HCT116 (cell line): ENCODE results near the gene SLC9A7. TPM values are rescaled to one million over a fixed set of nuclear protein-coding genes. Genes with fewer than 3 reads are reported as not detected.

Experiments used
- ATAC-seq: fragments of 200-7000 bp; cut with Tn5 transposase; 2 replicates; pipeline ENCODE4 v1.9.1; 2020; ENCODE audit warnings: mild to moderate bottlenecking, moderate library complexity
- BruUV-seq: library from RNA; stranded (reverse); fragments of 400-500 nt; replicated peaks from 2 replicates; lab custom pipeline; 2021; lab: Mats Ljungman, UMichigan
- CTCF ChIA-PET: fragments of 300-600 bp; sonication (Branson Sonifier 250); formaldehyde crosslinking; loops from one replicate; lab custom pipeline; 2021; ENCODE audit warnings: antibody characterized with exemption; lab: Charles Lee
- POLR2A ChIA-PET: fragments of 300-600, 350-600 bp; sonication (Branson Sonifier 250); formaldehyde crosslinking; loops from one replicate; lab custom pipeline; 2021; ENCODE audit warnings: antibody characterized with exemption; lab: Charles Lee
- RAD21 ChIA-PET, 2 experiments: fragments of 300-600 bp; sonication (Branson Sonifier 250); formaldehyde crosslinking; loops; one replicate each; lab custom pipeline; 2023; ENCODE audit warnings: low total read pairs in 2 of 2; ENCODE audit not compliant: uncharacterized antibody in 2 of 2, unreplicated experiment in 2 of 2, low non-redundant PET in 1 of 2; lab: Charles Lee
- DNase-seq: peaks from one replicate; pipeline ENCODE4 v3.0.0-alpha.2; 2010; ENCODE audit warnings: low read depth, low spot score
- H2AFZ ChIP-seq: fragments of 200-600 bp; shearing (Covaris generic), sonication (generic); 2 replicates; pipeline ENCODE4 v1.6.1; 2017; ENCODE audit warnings: low read depth, mixed run types, mixed read lengths, antibody characterized with exemption, low read length; ENCODE audit not compliant: poor library complexity, severe bottlenecking
- H3K27ac ChIP-seq: 2 replicates; pipeline ENCODE4 v1.5.1; 2012; ENCODE audit warnings: low read depth, low read length
- H3K27me3 ChIP-seq: fragments of 200-600 bp; sonication (generic); 2 replicates; pipeline ENCODE4 v1.6.1; 2016; ENCODE audit warnings: mixed run types, low read length, mixed read lengths; ENCODE audit not compliant: insufficient read depth
- H3K36me3 ChIP-seq, 2 experiments: fragments of 200-500 bp in 1 of 2; fragments of 200-600 bp in 1 of 2; sonication (Bioruptor generic) in 1 of 2; sonication (generic) in 1 of 2; 2 replicates each; pipeline versions ENCODE4 v1.5.1 to v1.6.1; 2014 to 2016; ENCODE audit warnings: low read length in 2 of 2, inconsistent platforms in 1 of 2, mixed read lengths in 1 of 2, mixed run types in 1 of 2; ENCODE audit not compliant: insufficient read depth in 2 of 2, control insufficient read depth in 1 of 2
- H3K4me1 ChIP-seq, 2 experiments: fragments of 200-600 bp in 1 of 2; sonication (generic) in 1 of 2; 2 replicates each; pipeline versions ENCODE4 v1.5.1 to v1.6.1; 2012 to 2017; ENCODE audit warnings: low read length in 2 of 2, inconsistent platforms in 1 of 2, mild to moderate bottlenecking in 1 of 2, mixed read lengths in 1 of 2, mixed run types in 1 of 2, moderate library complexity in 1 of 2; ENCODE audit not compliant: insufficient read depth in 2 of 2, control insufficient read depth in 1 of 2
- H3K4me2 ChIP-seq: fragments of 200-600 bp; sonication (generic); 2 replicates; pipeline ENCODE4 v1.6.1; 2017; ENCODE audit warnings: mixed run types, low read length, mixed read lengths
- H3K4me3 ChIP-seq, 2 experiments: fragments of 200-600 bp in 1 of 2; sonication (generic) in 1 of 2; replicated peaks in 1 of 2; 2 replicates each; pipeline ENCODE4 v1.5.1; 2011 to 2016; ENCODE audit warnings: low read length in 2 of 2, control low read depth in 1 of 2, low read depth in 1 of 2, mild to moderate bottlenecking in 1 of 2, mixed read lengths in 1 of 2, mixed run types in 1 of 2
- H3K79me2 ChIP-seq: fragments of 200-600 bp; sonication (generic); 2 replicates; pipeline ENCODE4 v1.6.1; 2017; ENCODE audit warnings: mild to moderate bottlenecking, mixed run types, low read length, moderate library complexity, mixed read lengths; ENCODE audit not compliant: insufficient read depth
- H3K9ac ChIP-seq: fragments of 200-600 bp; sonication (generic); 2 replicates; pipeline ENCODE4 v1.6.1; 2016; ENCODE audit warnings: low read length, mixed read lengths
- H3K9me2 ChIP-seq: fragments of 200-600 bp; sonication (generic), shearing (Covaris generic); 2 replicates; pipeline ENCODE4 v1.6.1; 2017; ENCODE audit warnings: mixed run types, mild to moderate bottlenecking, moderate library complexity; ENCODE audit not compliant: insufficient read depth
- H3K9me3 ChIP-seq, 2 experiments: fragments of 200-500 bp in 1 of 2; fragments of 200-600 bp in 1 of 2; sonication (Bioruptor generic) in 1 of 2; sonication (generic) in 1 of 2; 2 replicates each; pipeline ENCODE4 v1.6.1; 2014 to 2017; ENCODE audit warnings: low read length in 2 of 2, mixed read lengths in 2 of 2, inconsistent platforms in 1 of 2, low read depth in 1 of 2, mild to moderate bottlenecking in 1 of 2, mixed run types in 1 of 2, moderate library complexity in 1 of 2; ENCODE audit not compliant: control insufficient read depth in 1 of 2, insufficient read depth in 1 of 2
- H4K20me1 ChIP-seq: fragments of 200-600 bp; sonication (generic), shearing (Covaris generic); 2 replicates; pipeline ENCODE4 v1.6.1; 2017; ENCODE audit warnings: mixed run types, mild to moderate bottlenecking, moderate library complexity; ENCODE audit not compliant: insufficient read depth
- CEBPB ChIP-seq: IDR thresholded peaks from 2 replicates; pipeline ENCODE4 v1.6.1; 2012; ENCODE audit warnings: low read depth
- ELF1 ChIP-seq: IDR thresholded peaks from 2 replicates; pipeline ENCODE4 v1.6.1; 2012; ENCODE audit warnings: low read depth, borderline replicate concordance
- EZH2 ChIP-seq: fragments of 200-600 bp; sonication (generic); IDR thresholded peaks from 2 replicates; pipeline ENCODE4 v1.6.1; 2017; ENCODE audit warnings: antibody characterized with exemption, mixed run types
- EZH2phosphoT487 ChIP-seq: fragments of 200-600 bp; IDR thresholded peaks from 2 replicates; pipeline ENCODE4 v1.6.1; 2018; ENCODE audit warnings: antibody characterized with exemption, borderline replicate concordance
- JUND ChIP-seq: IDR thresholded peaks from 2 replicates; pipeline ENCODE4 v1.6.1; 2012
- POLR2A ChIP-seq: IDR thresholded peaks from 2 replicates; pipeline ENCODE4 v1.7.0; 2011; ENCODE audit warnings: borderline replicate concordance; ENCODE audit not compliant: insufficient read depth, insufficient read length; ENCODE audit errors: extremely low read depth
- POLR2AphosphoS5 ChIP-seq: IDR thresholded peaks from 2 replicates; pipeline ENCODE4 v1.6.1; 2011; ENCODE audit warnings: mild to moderate bottlenecking, low read depth, low read length, moderate library complexity
- SIN3A ChIP-seq: IDR thresholded peaks from 2 replicates; pipeline ENCODE4 v1.6.1; 2012; ENCODE audit warnings: low read depth
- SP1 ChIP-seq: IDR thresholded peaks from 2 replicates; pipeline ENCODE4 v1.6.1; 2012; ENCODE audit warnings: low read depth
- YY1 ChIP-seq: IDR thresholded peaks from 2 replicates; pipeline ENCODE4 v1.6.1; 2011; ENCODE audit warnings: low read length, low read depth, moderate library complexity, mild to moderate bottlenecking; ENCODE audit not compliant: insufficient replicate concordance; ENCODE audit errors: extremely low read depth
- ZBTB33 ChIP-seq: IDR thresholded peaks from 2 replicates; pipeline ENCODE4 v1.6.1; 2011; ENCODE audit warnings: mild to moderate bottlenecking, low read length, moderate library complexity; ENCODE audit not compliant: insufficient replicate concordance; ENCODE audit errors: extremely low read depth
- intact Hi-C: fragments of 100-400 bp; cut with micrococcal nuclease; formaldehyde crosslinking; loops from 2 replicates; pipeline ENCODE4 v1.10.0; 2022
- total RNA-seq: library from RNA; stranded (reverse); gene quantifications from one replicate; pipeline ENCODE4 v1.2.1, GENCODE V29; 2021; ENCODE audit not compliant: unreplicated experiment
- TF ChIP-seq, protein P1 (sequence below), 3 experiments: fragments of 200-600 bp in 1 of 3; sonication (generic) in 1 of 3; IDR thresholded peaks in 2 of 3; conservative IDR thresholded peaks in 1 of 3; 2 replicates each; pipeline ENCODE4 v1.5.1; 2012 to 2017; ENCODE audit warnings: low read depth in 2 of 3, low read length in 2 of 3, antibody characterized with exemption in 1 of 3, borderline replicate concordance in 1 of 3, control low read depth in 1 of 3, mild to moderate bottlenecking in 1 of 3, mixed read lengths in 1 of 3, mixed run types in 1 of 3, moderate library complexity in 1 of 3; ENCODE audit not compliant: insufficient read depth in 1 of 3

The SLC9A7 gene
- total RNA-seq, 1 experiment from 2014 or later = 18.6 TPM

GRCh38 chrX:46770817-46771163 is 11.9 kb upstream of the SLC9A7 start:
- ATAC-seq (no peak), DNase-seq (no peak)
- intact Hi-C loops = no loop called here
- Histone ChIP-seq H3K4me3 (no peak overlapping the region), H3K4me1 (peaks cover 0 to 14% of the 10 kb centered on the region in 2 experiments; a peak in 1 of 4 replicates), H4K20me1 (no peaks in the 10 kb centered on the region), H3K36me3 (no peaks in the 10 kb centered on the region), H3K9me2 (no peaks in the 10 kb centered on the region), H2AFZ (no peak overlapping the region), H3K4me2 (peak overlapping the region; percentile 19; the same call in 1 of the 2 replicates), H3K9ac (no peak overlapping the region), H3K79me2 (no peaks in the 10 kb centered on the region), H3K27ac (no peak overlapping the region), H3K27me3 (no peaks in the 10 kb centered on the region), H3K9me3 (no peaks in the 10 kb centered on the region)
- TF ChIP-seq CEBPB = 0 out of 2 replicates have a peak, but pooled peaks have one; percentile 37
- no peak for TF ChIP-seq EZH2
- no TSS peak for BruUV-seq
- RAD21 ChIA-PET = no interaction called here
- CTCF ChIA-PET = interaction anchor here (1.2 kb wide), 1 partner anchor 26 kb away, joined by 3 read pairs; no protein-coding TSS in a partner anchor
- POLR2A ChIA-PET = no interaction called here

- ChIA-PET RAD21 (no interaction called here), POLR2A (no interaction called here), CTCF (interaction anchor here (1.2 to 1.4 kb wide), 2 partner anchors 26 kb away, joined by 3 read pairs; no protein-coding TSS in a partner anchor)
- Histone ChIP-seq H3K27me3 (no peaks in the 10 kb centered on the region), H3K79me2 (no peaks in the 10 kb centered on the region), H4K20me1 (no peaks in the 10 kb centered on the region), H3K9me3 (no peaks in the 10 kb centered on the region), H3K4me3 (no peak overlapping the region), H3K9me2 (no peaks in the 10 kb centered on the region), H3K27ac (no peak overlapping the region), H3K9ac (no peak overlapping the region), H3K4me1 (peaks cover 0 to 14% of the 10 kb centered on the region in 2 experiments; a peak in 1 of 4 replicates), H3K4me2 (peak overlapping the region; percentile 19), H3K36me3 (no peaks in the 10 kb centered on the region), H2AFZ (no peak overlapping the region)
- DNase-seq (no peak), ATAC-seq (no peak)
- intact Hi-C loops = no loop called here
- no TSS peak for BruUV-seq
- TF ChIP-seq EZH2 (no peak), YY1 (no peak), EZH2phosphoT487 (no peak), SP1 (no peak), POLR2AphosphoS5 (no peak), POLR2A (no peak), CEBPB (no peak), SIN3A (no peak), ZBTB33 (no peak), JUND (no peak), ELF1 (no peak)
- TF ChIP-seq, protein P1, sequence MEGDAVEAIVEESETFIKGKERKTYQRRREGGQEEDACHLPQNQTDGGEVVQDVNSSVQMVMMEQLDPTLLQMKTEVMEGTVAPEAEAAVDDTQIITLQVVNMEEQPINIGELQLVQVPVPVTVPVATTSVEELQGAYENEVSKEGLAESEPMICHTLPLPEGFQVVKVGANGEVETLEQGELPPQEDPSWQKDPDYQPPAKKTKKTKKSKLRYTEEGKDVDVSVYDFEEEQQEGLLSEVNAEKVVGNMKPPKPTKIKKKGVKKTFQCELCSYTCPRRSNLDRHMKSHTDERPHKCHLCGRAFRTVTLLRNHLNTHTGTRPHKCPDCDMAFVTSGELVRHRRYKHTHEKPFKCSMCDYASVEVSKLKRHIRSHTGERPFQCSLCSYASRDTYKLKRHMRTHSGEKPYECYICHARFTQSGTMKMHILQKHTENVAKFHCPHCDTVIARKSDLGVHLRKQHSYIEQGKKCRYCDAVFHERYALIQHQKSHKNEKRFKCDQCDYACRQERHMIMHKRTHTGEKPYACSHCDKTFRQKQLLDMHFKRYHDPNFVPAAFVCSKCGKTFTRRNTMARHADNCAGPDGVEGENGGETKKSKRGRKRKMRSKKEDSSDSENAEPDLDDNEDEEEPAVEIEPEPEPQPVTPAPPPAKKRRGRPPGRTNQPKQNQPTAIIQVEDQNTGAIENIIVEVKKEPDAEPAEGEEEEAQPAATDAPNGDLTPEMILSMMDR (IDR thresholded peaks at IDR 0.05 in 2 of 3, conservative IDR thresholded peaks at IDR 0.05 in 1 of 3; ENCODE audit: borderline replicate concordance in 1 of 3, insufficient read depth in 1 of 3, low read depth in 2 of 3, low read length in 2 of 3) = no peak
These were observed 11.3 kb upstream of the SLC9A7 start for GRCh38 chrX:46770000-46770816.
